ENCODE measurements around the gene KCNF1. TPM values are rescaled to one million over a fixed set of nuclear protein-coding genes. Genes with fewer than 3 reads are reported as not detected.

The KCNF1 gene
- total and polyA plus RNA-seq, 11 donors, result 0.20 to 0.36 (median 0.23) TPM; not detected in 5

DNA sequence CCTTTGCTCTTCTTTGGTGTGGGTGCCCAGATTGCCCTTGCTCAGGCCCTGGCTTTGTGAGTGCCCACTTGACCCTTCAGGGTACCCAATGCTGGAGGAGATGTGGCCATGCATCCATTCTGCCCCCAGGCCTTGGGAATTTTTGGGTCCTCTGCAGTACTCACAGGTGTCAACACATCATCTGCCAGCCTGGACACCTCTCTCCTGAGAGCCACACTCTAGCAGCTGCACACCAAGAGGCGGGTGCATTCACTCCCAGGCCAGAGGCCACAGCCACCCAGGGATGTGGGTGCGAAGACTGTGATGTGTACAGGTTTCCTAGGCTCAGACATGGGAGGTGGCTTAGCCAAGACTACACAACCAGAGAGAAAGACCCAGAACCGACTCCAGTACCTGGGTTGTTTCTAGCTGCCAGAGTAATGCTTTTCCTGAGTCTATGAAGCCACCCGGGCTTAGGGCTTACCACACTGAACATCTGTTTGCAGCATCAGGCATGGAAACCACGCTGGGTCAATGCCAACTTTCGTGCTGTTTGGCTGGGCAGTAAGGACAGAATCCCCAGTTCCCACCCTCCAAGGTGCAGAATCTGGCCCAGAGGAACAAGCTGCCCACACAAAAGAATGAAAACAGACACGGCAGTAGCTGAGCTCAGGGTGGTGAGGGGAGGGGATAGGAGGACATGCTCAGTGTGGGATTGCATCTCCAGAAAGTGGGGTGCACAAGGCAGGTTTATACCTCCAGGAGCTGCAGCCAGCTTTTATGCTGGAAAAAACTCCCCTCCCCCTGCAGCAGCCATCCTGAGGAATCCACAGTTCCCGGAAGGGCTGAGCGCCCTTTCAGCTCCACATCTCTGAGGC is 40.1 kb downstream of the KCNF1 start:
- WGBS, 4 donors, result 61 to 74% (median 64%) methylated on average over 7 to 9 of the region's 9 CpGs
- DNase-seq, result no peak
- intact Hi-C loops (cut with DNase I), result no loop called here
- Histone ChIP-seq H3K4me3 (no peak overlapping the region), H3K27me3 (peaks cover 0 to 25% (median 0%) of the 10 kb centered on the region in 9 donors), H3K27ac (no peak overlapping the region), H3K9me3 (no peaks in the 10 kb centered on the region), H3K36me3 (no peaks in the 10 kb centered on the region), H3K4me1 (no peaks in the 10 kb centered on the region)
- no peak for ATAC-seq
- TF ChIP-seq POLR2A (IDR thresholded peaks at IDR 0.05), result no peak
- TF ChIP-seq, protein P1, sequence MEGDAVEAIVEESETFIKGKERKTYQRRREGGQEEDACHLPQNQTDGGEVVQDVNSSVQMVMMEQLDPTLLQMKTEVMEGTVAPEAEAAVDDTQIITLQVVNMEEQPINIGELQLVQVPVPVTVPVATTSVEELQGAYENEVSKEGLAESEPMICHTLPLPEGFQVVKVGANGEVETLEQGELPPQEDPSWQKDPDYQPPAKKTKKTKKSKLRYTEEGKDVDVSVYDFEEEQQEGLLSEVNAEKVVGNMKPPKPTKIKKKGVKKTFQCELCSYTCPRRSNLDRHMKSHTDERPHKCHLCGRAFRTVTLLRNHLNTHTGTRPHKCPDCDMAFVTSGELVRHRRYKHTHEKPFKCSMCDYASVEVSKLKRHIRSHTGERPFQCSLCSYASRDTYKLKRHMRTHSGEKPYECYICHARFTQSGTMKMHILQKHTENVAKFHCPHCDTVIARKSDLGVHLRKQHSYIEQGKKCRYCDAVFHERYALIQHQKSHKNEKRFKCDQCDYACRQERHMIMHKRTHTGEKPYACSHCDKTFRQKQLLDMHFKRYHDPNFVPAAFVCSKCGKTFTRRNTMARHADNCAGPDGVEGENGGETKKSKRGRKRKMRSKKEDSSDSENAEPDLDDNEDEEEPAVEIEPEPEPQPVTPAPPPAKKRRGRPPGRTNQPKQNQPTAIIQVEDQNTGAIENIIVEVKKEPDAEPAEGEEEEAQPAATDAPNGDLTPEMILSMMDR (IDR thresholded peaks at IDR 0.05), result no peak

DNA sequence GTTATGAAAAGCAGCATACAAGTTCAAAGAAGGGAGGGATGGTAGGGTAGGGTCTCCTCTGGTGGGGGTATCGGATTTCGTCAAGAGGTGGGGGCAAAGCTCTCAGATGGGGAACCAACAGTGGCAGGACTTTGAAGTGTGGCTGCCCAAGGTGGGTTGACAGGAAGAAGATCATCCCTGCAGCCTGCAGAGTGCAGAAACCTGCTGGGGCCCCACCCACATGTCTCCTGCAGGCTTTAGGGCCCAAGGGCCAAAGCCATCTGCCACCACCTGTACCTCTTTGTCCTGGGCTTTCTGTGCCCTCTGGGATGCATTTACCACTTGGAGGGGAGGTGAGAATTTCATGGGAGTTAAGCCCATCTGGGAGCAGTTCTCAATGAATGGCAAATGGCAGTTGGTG is 42.7 kb downstream of the KCNF1 start:
- Histone ChIP-seq H3K36me3 (no peaks in the 10 kb centered on the region), H3K4me3 (no peak overlapping the region), H3K27me3 (peaks cover 0 to 11% (median 0%) of the 10 kb centered on the region in 9 donors), H3K4me1 (peaks cover 0 to 4% (median 0%) of the 10 kb centered on the region in 12 donors), H3K27ac (no peak overlapping the region), H3K9me3 (no peaks in the 10 kb centered on the region)
- TF ChIP-seq, protein P1 (IDR thresholded peaks at IDR 0.05), result no peak
- no peak for TF ChIP-seq POLR2A (IDR thresholded peaks at IDR 0.05)
- 95 to 97% (median 96%) methylated on average over 2 of the region's 2 CpGs for WGBS, 4 donors
- ATAC-seq (no peak), DNase-seq (no peak)
- intact Hi-C loops (cut with DNase I), result no loop called here

GRCh38 chr2:10954856-10955818 is 43.4 kb downstream of the KCNF1 start:
- ATAC-seq, result no peak
- Histone ChIP-seq H3K4me1 (peaks cover 0 to 4% (median 0%) of the 10 kb centered on the region in 12 donors), H3K27me3 (peaks cover 0 to 8% (median 0%) of the 10 kb centered on the region in 9 donors), H3K9me3 (no peaks in the 10 kb centered on the region), H3K4me3 (no peak overlapping the region), H3K36me3 (no peaks in the 10 kb centered on the region), H3K27ac (no peak overlapping the region)
- TF ChIP-seq POLR2A (IDR thresholded peaks at IDR 0.05), result no peak
- TF ChIP-seq, protein P1 (IDR thresholded peaks at IDR 0.05), result no peak
- intact Hi-C loops (cut with DNase I), result no loop called here
- WGBS, 4 donors, result 87 to 93% (median 88%) methylated on average over 12 of the region's 12 CpGs
- DNase-seq, result no peak
